ENCODE measurements around the gene PHYHD1.

Gene PHYHD1

DNA sequence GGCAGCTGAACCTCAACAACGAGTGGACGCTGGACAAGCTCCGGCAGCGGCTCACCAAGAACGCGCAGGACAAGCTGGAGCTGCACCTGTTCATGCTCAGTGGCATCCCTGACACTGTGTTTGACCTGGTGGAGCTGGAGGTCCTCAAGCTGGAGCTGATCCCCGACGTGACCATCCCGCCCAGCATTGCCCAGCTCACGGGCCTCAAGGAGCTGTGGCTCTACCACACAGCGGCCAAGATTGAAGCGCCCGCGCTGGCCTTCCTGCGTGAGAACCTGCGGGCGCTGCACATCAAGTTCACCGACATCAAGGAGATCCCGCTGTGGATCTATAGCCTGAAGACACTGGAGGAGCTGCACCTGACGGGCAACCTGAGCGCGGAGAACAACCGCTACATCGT lies 12.4 kb upstream of the PHYHD1 start:
- DNase-seq (ENCODE audit: low spot score in 2 of 2) (no peak), ATAC-seq (ENCODE audit: low read depth) (no peak)
- H3K4me1 Mint-ChIP-seq = peaks cover 8% of the 10 kb centered on the region
- no peaks in the 10 kb centered on the region for H3K9me3 Mint-ChIP-seq
- no peak overlapping the region for H3K27ac Mint-ChIP-seq
- no peaks in the 10 kb centered on the region for H3K27me3 Mint-ChIP-seq
- H3K4me3 Mint-ChIP-seq = no peak overlapping the region
- H3K36me3 Mint-ChIP-seq = peaks cover 26% of the 10 kb centered on the region

DNA sequence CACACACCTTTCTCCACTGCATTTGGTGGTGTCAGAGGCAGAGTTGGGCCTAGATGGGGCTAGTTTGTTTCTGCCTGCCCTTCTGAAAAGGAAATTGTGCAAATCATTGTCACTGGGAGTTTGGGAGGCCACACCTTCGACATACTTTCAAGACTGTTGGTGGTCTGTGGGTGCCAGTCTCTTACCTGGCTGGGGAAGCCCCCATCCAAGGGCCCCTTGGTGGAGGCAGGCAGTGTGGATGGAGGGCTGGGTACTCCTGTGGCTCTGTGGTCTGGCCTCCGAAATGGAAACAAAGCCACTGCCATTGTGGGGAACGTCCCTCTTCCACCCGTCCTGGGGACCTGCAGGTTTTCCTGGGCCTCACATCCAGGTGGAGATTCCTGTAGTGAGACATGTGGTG lies 10.9 kb upstream of the PHYHD1 start:
- ATAC-seq (ENCODE audit: low read depth) = no peak
- Mint-ChIP-seq H3K4me3 (no peak overlapping the region), H3K27me3 (no peaks in the 10 kb centered on the region), H3K36me3 (peaks cover 26% of the 10 kb centered on the region), H3K9me3 (no peaks in the 10 kb centered on the region), H3K27ac (no peak overlapping the region), H3K4me1 (peaks cover 8% of the 10 kb centered on the region)
- DNase-seq (ENCODE audit: low spot score in 2 of 2) = no peak

DNA sequence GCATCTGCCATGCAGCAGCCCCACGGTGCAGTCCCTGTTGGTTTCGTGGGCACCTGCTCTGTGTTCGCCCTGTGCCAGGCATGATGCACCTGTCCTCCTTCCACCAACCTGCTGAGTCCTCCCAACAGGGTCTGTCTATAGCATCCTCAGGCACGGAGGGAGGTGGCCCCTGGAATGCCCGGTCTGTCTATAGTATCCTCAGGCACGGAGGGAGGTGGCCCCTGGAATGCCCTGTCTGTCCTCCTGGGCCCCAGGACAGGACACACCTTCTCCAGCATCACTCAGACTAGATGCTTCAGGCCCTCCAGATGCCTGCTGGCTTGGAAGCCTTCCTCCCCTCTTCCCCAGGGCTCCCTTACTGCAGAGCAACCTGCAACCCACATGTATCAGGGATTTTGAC lies 9.9 kb upstream of the PHYHD1 start:
- ATAC-seq (ENCODE audit: low read depth) = no peak
- peaks cover 29% of the 10 kb centered on the region for H3K36me3 Mint-ChIP-seq
- H3K4me3 Mint-ChIP-seq = no peak overlapping the region
- H3K27me3 Mint-ChIP-seq = no peaks in the 10 kb centered on the region
- no peaks in the 10 kb centered on the region for H3K9me3 Mint-ChIP-seq
- DNase-seq (ENCODE audit: low spot score in 2 of 2) = no peak
- H3K4me1 Mint-ChIP-seq = peaks cover 8% of the 10 kb centered on the region
- no peak overlapping the region for H3K27ac Mint-ChIP-seq

DNA sequence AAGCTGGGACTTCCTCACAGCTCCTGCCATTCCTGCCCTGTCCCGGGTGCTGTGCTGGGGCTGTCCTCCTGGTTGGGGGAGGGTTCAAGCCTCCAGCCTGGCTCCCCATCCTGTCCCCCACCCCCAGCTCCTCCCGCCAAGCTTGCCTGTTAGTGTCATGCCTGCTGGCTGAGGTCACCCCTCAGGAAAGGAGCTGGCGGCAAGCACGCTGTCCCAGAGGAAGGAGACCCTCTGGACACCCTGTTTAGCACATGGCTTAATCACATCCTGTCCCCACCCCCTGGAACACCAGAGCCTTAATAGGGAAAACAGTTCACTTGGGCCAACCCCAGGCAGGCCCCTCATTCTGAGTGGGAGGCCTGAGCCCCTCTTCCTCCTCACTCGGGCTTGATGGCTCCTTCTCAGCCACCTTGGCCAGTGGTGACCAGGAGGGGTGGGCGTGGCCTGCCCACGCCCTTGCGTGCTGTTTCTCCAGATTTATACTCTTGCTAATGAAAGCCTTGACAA lies 9.2 kb upstream of the PHYHD1 start:
- DNase-seq (ENCODE audit: low spot score in 2 of 2) = no peak
- peaks cover 28% of the 10 kb centered on the region for H3K36me3 Mint-ChIP-seq
- ATAC-seq (ENCODE audit: low read depth) = no peak
- no peaks in the 10 kb centered on the region for H3K27me3 Mint-ChIP-seq
- H3K4me1 Mint-ChIP-seq = peaks cover 8% of the 10 kb centered on the region
- no peak overlapping the region for H3K4me3 Mint-ChIP-seq
- H3K27ac Mint-ChIP-seq = no peak overlapping the region
- H3K9me3 Mint-ChIP-seq = no peaks in the 10 kb centered on the region

DNA sequence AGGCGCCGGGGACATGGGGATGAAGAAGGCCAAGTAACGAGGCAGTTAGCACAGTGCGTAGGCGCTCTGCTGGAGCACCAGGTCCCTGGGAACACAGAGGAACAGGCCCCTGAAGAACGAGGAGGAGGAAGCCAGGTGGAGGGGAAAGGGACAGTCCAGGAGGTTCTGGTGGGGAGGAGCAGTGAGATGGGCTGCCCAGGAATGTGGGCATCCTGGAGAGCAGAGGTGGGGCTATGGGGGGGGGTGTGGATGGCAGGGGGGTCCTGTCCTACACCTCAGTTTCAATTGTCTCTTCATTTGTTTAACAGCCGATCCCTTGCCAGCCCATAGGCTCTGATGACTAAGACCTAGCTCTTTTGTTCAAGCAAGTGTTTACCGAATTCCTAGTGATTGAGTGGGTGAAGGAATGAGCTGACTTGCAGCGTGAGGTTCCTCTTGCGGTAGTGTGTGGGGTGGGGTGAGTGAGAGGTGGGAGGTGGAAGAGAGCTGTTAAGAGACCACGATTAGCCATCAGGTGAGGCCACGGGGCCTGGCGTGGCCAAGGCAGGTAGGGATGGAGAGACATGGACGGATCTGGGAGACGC lies 8.4 kb upstream of the PHYHD1 start:
- peak overlapping the region; percentile 49 for H3K27ac Mint-ChIP-seq
- ATAC-seq (ENCODE audit: low read depth) (no peak), DNase-seq (ENCODE audit: low spot score in 2 of 2) (no peak)
- H3K36me3 Mint-ChIP-seq = peaks cover 29% of the 10 kb centered on the region
- H3K4me3 Mint-ChIP-seq = no peak overlapping the region
- no peaks in the 10 kb centered on the region for H3K27me3 Mint-ChIP-seq
- H3K9me3 Mint-ChIP-seq = no peaks in the 10 kb centered on the region
- peaks cover 8% of the 10 kb centered on the region for H3K4me1 Mint-ChIP-seq

DNA sequence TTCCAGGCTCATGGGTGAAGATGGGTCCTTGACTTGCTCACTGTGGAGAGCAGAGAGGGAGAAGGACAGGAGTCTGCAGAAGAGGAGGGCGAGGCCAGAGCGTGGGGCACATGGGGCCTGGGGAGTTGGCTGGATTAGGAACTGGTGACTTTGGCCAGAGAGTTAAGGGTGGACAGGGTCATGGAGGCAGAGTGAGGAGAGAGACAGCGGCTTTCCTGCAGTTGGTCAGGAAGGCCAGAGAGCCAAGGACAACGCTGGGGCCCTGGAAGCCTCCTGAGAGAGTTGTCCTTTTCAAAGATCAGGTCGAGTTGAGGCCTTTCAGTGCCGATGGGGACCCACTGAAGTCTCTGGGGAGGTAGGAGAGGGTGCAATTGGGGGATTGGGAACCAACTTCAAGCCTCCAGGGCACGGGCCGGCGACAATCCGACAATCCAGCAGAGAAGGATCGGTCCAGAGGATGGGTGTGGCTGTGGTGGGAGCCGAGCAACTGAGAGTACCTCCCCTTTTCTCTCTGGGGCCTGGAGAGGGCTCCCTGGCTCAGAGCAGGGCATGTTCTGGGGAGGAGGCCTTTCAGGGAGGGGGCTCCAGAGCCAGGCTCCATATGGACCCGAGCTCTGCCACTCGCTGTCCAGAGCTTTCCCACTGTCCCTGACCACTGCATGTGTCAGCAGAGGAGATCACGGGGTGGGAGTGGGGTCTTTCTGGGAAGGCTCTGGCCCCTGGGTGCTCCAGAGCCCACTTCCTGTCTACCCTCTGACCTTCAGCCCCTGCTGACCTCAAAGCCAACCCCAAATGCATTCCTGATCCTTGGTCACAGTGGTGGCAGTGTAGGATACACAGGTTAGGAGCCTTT lies 7.5 kb upstream of the PHYHD1 start:
- ATAC-seq (ENCODE audit: low read depth) (no peak), DNase-seq (ENCODE audit: low spot score in 2 of 2) (no peak)
- Mint-ChIP-seq H3K9me3 (no peaks in the 10 kb centered on the region), H3K4me3 (no peak overlapping the region), H3K27me3 (no peaks in the 10 kb centered on the region), H3K4me1 (peaks cover 8% of the 10 kb centered on the region), H3K36me3 (peaks cover 29% of the 10 kb centered on the region), H3K27ac (peak overlapping the region; percentile 49)

DNA sequence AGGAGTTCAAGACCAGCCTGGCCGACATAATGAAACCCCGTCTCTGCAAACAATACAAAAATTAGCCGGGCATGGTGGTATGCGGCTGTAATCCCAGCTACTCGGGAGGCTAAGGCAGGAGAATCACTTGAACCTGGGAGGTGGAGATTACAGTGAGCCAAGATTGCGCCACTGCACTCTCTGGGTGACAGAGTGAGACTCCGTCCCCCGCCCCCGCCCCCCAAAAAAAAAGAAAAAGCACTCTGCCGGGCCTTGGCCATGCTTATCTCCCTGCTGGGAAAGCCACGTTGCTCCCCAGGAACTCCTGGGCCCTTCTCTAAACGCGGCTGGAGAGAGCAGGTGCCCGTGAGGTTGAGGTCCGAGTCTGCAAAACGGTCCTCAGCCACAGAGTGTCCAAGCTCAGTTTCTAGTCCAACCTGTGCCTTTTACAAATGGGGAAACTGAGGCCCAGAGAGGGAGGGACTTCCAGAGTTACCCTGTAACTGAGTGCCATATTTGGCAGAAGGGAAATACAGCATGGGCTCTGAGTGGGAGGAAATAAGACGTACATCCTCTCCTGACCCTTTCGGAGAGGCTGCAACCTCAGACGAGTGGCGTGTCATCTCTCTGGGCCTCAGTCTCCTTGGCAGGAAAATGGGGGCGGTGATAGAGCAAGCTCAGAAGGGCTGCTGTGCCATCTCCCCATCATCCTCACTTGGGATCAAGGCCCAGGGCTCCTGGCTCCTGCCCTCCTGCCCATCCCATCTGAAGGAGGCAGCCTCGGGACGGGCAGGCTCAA lies 6.6 kb upstream of the PHYHD1 start:
- ATAC-seq (ENCODE audit: low read depth) (no peak), DNase-seq (ENCODE audit: low spot score in 2 of 2) (no peak)
- no peak overlapping the region for H3K4me3 Mint-ChIP-seq
- no peaks in the 10 kb centered on the region for H3K27me3 Mint-ChIP-seq
- no peaks in the 10 kb centered on the region for H3K9me3 Mint-ChIP-seq
- no peak overlapping the region for H3K27ac Mint-ChIP-seq
- H3K36me3 Mint-ChIP-seq = peaks cover 21% of the 10 kb centered on the region
- H3K4me1 Mint-ChIP-seq = peaks cover 8% of the 10 kb centered on the region

DNA sequence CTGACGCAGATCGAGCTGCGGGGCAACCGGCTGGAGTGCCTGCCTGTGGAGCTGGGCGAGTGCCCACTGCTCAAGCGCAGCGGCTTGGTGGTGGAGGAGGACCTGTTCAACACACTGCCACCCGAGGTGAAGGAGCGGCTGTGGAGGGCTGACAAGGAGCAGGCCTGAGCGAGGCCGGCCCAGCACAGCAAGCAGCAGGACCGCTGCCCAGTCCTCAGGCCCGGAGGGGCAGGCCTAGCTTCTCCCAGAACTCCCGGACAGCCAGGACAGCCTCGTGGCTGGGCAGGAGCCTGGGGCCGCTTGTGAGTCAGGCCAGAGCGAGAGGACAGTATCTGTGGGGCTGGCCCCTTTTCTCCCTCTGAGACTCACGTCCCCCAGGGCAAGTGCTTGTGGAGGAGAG lies 4.6 kb upstream of the PHYHD1 start:
- peaks cover 19% of the 10 kb centered on the region for H3K36me3 Mint-ChIP-seq
- H3K9me3 Mint-ChIP-seq = no peaks in the 10 kb centered on the region
- H3K4me1 Mint-ChIP-seq = peaks cover 8% of the 10 kb centered on the region
- no peaks in the 10 kb centered on the region for H3K27me3 Mint-ChIP-seq
- no peak overlapping the region for H3K4me3 Mint-ChIP-seq
- ATAC-seq (ENCODE audit: low read depth) (no peak), DNase-seq (ENCODE audit: low spot score in 2 of 2) (no peak)
- no peak overlapping the region for H3K27ac Mint-ChIP-seq

DNA sequence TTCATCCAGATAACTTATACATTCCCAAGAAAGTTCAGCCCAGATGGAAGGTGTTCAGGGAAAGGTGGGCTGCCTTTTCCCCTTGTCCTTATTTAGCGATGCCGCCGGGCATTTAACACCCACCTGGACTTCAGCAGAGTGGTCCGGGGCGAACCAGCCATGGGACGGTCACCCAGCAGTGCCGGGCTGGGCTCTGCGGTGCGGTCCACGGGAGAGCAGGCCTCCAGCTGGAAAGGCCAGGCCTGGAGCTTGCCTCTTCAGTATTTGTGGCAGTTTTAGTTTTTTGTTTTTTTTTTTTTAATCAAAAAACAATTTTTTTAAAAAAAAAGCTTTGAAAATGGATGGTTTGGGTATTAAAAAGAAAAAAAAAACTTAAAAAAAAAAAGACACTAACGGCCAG lies 4.0 kb upstream of the PHYHD1 start:
- DNase-seq (ENCODE audit: low spot score in 2 of 2) (no peak), ATAC-seq (ENCODE audit: low read depth) (no peak)
- Mint-ChIP-seq H3K27ac (no peak overlapping the region), H3K4me1 (peaks cover 8% of the 10 kb centered on the region), H3K36me3 (peaks cover 19% of the 10 kb centered on the region), H3K9me3 (no peaks in the 10 kb centered on the region), H3K4me3 (no peak overlapping the region), H3K27me3 (no peaks in the 10 kb centered on the region)

DNA sequence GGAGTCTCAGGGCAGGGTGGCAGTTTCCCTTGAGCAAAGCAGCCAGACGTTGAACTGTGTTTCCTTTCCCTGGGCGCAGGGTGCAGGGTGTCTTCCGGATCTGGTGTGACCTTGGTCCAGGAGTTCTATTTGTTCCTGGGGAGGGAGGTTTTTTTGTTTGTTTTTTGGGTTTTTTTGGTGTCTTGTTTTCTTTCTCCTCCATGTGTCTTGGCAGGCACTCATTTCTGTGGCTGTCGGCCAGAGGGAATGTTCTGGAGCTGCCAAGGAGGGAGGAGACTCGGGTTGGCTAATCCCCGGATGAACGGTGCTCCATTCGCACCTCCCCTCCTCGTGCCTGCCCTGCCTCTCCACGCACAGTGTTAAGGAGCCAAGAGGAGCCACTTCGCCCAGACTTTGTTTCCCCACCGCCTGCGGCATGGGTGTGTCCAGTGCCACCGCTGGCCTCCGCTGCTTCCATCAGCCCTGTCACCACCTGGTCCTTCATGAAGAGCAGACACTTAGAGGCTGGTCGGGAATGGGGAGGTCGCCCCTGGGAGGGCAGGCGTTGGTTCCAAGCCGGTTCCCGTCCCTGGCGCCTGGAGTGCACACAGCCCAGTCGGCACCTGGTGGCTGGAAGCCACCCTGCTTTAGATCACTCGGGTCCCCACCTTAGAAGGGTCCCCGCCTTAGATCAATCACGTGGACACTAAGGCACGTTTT lies 3.5 kb upstream of the PHYHD1 start:
- H3K27me3 Mint-ChIP-seq = no peaks in the 10 kb centered on the region
- H3K9me3 Mint-ChIP-seq = no peaks in the 10 kb centered on the region
- H3K36me3 Mint-ChIP-seq = peaks cover 19% of the 10 kb centered on the region
- ATAC-seq (ENCODE audit: low read depth) = no peak
- no peak for DNase-seq (ENCODE audit: low spot score in 2 of 2)
- H3K4me3 Mint-ChIP-seq = no peak overlapping the region
- H3K27ac Mint-ChIP-seq = peak overlapping the region; percentile 47
- H3K4me1 Mint-ChIP-seq = peaks cover 8% of the 10 kb centered on the region

DNA sequence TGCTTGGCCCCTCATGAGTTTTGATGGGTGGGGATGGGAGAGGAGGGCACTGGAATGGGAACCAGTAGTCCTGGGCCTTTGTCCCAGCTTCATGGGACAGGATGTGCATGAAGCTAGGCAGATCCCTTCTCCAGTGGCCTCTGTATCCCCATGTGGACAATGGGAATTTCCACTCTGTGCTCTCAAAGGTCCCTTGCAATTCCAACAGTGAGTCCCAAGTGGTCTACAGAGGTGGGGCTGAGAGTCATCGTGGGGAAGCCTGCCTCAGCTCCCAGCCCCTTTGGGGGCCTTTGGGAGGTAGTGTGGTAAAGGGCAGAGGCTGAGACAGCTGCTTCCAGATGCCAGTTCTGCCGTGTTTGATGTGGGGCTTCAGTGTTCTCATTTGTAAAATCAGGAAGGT lies 1.9 kb upstream of the PHYHD1 start:
- Mint-ChIP-seq H3K27ac (no peak overlapping the region), H3K4me1 (no peaks in the 10 kb centered on the region), H3K4me3 (no peak overlapping the region), H3K27me3 (no peaks in the 10 kb centered on the region), H3K36me3 (peaks cover 15% of the 10 kb centered on the region), H3K9me3 (no peaks in the 10 kb centered on the region)
- DNase-seq (ENCODE audit: low spot score in 2 of 2) (no peak), ATAC-seq (ENCODE audit: low read depth) (no peak)

DNA sequence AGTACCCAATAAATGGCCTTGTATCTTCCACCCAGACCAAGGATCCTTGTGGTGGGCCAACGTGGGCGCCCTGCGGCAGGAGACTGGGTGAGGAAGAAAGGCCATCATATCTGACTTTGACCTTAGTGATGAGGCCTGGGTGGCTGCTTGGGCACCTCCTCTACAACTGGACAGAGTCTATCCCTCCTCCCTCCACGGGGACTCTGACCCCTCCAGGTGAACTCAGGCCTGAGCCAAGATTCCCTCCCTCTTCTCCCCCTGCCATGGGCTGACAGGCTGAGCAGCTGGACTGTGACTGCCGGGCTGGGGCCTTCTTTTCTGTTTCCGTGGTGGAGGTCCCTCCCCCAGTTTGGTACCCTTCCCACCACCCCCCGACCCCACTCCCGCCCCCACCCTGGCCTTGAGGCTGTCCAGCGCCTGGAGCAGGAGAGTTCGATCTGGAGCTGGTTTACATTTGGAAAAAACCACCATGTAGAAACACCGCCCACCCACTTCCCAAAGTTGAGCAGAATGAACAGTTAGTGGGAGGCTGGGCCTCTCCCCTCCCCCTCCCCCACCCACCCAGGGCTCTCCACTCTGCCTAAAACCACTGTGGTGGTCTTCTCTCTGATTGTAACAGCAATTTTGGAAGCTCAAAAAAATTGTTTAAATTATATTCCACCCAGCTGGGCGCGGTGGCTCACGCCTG lies 1.2 kb upstream of the PHYHD1 start:
- Mint-ChIP-seq H3K9me3 (no peaks in the 10 kb centered on the region), H3K4me3 (no peak overlapping the region), H3K27me3 (no peaks in the 10 kb centered on the region), H3K4me1 (no peaks in the 10 kb centered on the region), H3K36me3 (peaks cover 15% of the 10 kb centered on the region), H3K27ac (no peak overlapping the region)
- no peak for ATAC-seq (ENCODE audit: low read depth)
- no peak for DNase-seq (ENCODE audit: low spot score in 2 of 2)

DNA sequence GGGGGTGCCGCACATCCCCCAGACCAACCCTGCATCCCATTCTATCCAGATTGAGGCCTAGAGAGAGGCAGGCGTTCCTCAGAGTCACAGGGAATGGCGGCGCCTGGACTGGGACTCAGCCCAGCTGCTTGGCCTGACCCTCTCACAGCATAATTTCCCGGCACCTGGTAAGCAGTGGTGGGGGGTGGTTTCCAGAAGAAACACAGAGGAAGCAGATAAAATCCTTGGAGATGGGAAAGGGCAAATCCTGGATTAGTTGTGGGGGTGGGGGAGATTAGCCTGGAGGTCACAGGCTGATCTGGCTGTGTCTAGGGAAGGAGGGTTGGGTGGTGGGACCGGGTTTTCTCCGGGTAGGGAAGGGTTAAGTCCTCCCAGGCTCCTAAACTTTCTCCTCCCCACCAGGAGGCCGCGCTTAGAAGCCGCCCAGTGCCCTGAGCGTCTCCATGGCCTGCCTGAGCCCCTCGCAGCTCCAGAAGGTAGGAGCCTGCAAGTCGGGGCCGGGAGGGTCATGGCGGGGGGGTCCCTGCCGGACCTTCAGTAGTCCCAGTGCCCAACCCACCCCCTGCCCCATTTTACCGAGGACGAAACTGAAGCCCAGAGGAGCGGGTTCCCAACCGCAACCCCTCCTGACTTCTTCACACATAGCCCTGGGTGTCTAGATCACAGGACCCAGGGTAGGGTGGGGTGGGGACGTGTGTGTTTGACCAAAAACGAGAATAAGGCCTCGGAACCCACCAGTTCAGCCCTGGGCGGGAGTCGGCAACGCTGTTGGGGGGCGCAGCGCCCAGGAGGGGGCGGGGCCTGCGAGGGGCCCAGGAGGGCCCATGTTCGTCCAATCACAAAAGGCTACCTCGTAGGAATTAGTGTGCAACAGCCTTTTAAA lies 1.3 kb downstream of the PHYHD1 start:
- H3K36me3 Mint-ChIP-seq = peaks cover 11% of the 10 kb centered on the region
- H3K27ac Mint-ChIP-seq = no peak overlapping the region
- ATAC-seq (ENCODE audit: low read depth) (no peak), DNase-seq (ENCODE audit: low spot score in 2 of 2) (no peak)
- H3K27me3 Mint-ChIP-seq = no peaks in the 10 kb centered on the region
- H3K4me3 Mint-ChIP-seq = no peak overlapping the region
- H3K4me1 Mint-ChIP-seq = no peaks in the 10 kb centered on the region
- H3K9me3 Mint-ChIP-seq = no peaks in the 10 kb centered on the region
